Stimulated activated CD4-positive, alpha-beta T cell treated with anti-CD3 and anti-CD28 coated beads, Interleukin-2, amount 100 ng/mL, for 4 hours (primary cell): ENCODE data around the gene JHY.

Experiments
- DNase-seq: peaks from one replicate; pipeline ENCODE4 v3.0.0-alpha.2; 2020; ENCODE audit warnings: low read depth

Gene JHY

GRCh38 chr11:122872046-122872445 lies 10.5 kb upstream of the JHY start:
- DNase-seq: no peak

GRCh38 chr11:122874991-122875390 lies 7.6 kb upstream of the JHY start:
- no peak for DNase-seq

GRCh38 chr11:122877732-122878131 lies 4.8 kb upstream of the JHY start:
- DNase-seq: no peak

- DNase-seq: no peak
These were observed 2.8 kb upstream of the JHY start for GRCh38 chr11:122879785-122880184.

GRCh38 chr11:122882857-122883645 lies 492 bp downstream of the JHY start:
- peak; percentile 16 for DNase-seq

- no peak for DNase-seq
These were observed 1.1 kb downstream of the JHY start for GRCh38 chr11:122883646-122883979.

- DNase-seq: no peak
These were observed 5.6 kb downstream of the JHY start for GRCh38 chr11:122888162-122888561.

- no peak for DNase-seq
These were observed 10.6 kb downstream of the JHY start for GRCh38 chr11:122893131-122893530.

- no peak for DNase-seq
These were observed 13.0 kb downstream of the JHY start for GRCh38 chr11:122895563-122895962.

GRCh38 chr11:122897606-122898210 lies 15.1 kb downstream of the JHY start:
- DNase-seq: no peak

- no peak for DNase-seq
These were observed 16.2 kb downstream of the JHY start for GRCh38 chr11:122898799-122899198.

GRCh38 chr11:122900587-122901202 lies 18.1 kb downstream of the JHY start:
- DNase-seq: no peak

- DNase-seq: no peak
These were observed 20.4 kb downstream of the JHY start for GRCh38 chr11:122902951-122903350.

- no peak for DNase-seq
These were observed 28.2 kb downstream of the JHY start for GRCh38 chr11:122910775-122911174.

GRCh38 chr11:122917311-122917710 lies 34.8 kb downstream of the JHY start:
- DNase-seq: no peak

GRCh38 chr11:122918734-122919133 lies 36.2 kb downstream of the JHY start:
- no peak for DNase-seq

GRCh38 chr11:122920579-122920978 lies 38.0 kb downstream of the JHY start:
- DNase-seq: no peak

- no peak for DNase-seq
These were observed 40.3 kb downstream of the JHY start for GRCh38 chr11:122922893-122923292.

GRCh38 chr11:122923302-122923701 lies 40.7 kb downstream of the JHY start:
- no peak for DNase-seq

- no peak for DNase-seq
These were observed 49.0 kb downstream of the JHY start for GRCh38 chr11:122931510-122931909.

GRCh38 chr11:122933416-122933815 lies 50.9 kb downstream of the JHY start:
- DNase-seq: no peak

- no peak for DNase-seq
These were observed 55.4 kb downstream of the JHY start for GRCh38 chr11:122937983-122938382.

GRCh38 chr11:122938557-122938956 lies 56.0 kb downstream of the JHY start:
- no peak for DNase-seq

- no peak for DNase-seq
These were observed 68.7 kb downstream of the JHY start for GRCh38 chr11:122951211-122951610.
